GM20000 (cell line): ENCODE data around the gene HIPK3.
"Not testable (repeated sequence)": the region's sequence is repeated elsewhere in the genome, so short reads cannot be mapped to it uniquely, and the experiment has no call there.

Experiments used
- DNase-seq: peaks from one replicate; pipeline ENCODE4 v3.0.0; 2012; ENCODE audit warnings: low spot score
- CTCF ChIP-seq: IDR thresholded peaks from 2 replicates; pipeline ENCODE4 v1.5.1; 2012; ENCODE audit warnings: mild to moderate bottlenecking, control low read depth; ENCODE audit errors: extremely low read depth, missing control alignments

Gene HIPK3

GRCh38 chr11:33257160-33257896 lies at the start of gene HIPK3:
TSS of gene HIPK3 (plus strand) at chr11:33257381.
- DNase-seq: peak; percentile 96
- TF ChIP-seq CTCF: peak; percentile 72

GRCh38 chr11:33207408-33207985 lies 49.7 kb upstream of the HIPK3 start:
- no peak for TF ChIP-seq CTCF
- no peak for DNase-seq

- no peak for DNase-seq
- TF ChIP-seq CTCF: no peak
These were observed 49.0 kb upstream of the HIPK3 start for GRCh38 chr11:33208150-33208549.

- no peak for DNase-seq
- TF ChIP-seq CTCF: no peak
These were observed 46.0 kb upstream of the HIPK3 start for GRCh38 chr11:33211153-33211552.

GRCh38 chr11:33211580-33211979 lies 45.6 kb upstream of the HIPK3 start:
- no peak for DNase-seq
- no peak for TF ChIP-seq CTCF

GRCh38 chr11:33214187-33214586 lies 43.0 kb upstream of the HIPK3 start:
- no peak for DNase-seq
- TF ChIP-seq CTCF: no peak

- TF ChIP-seq CTCF: no peak
- no peak for DNase-seq
These were observed 42.4 kb upstream of the HIPK3 start for GRCh38 chr11:33214767-33215166.

- DNase-seq: not testable (repeated sequence)
These were observed 40.5 kb upstream of the HIPK3 start for GRCh38 chr11:33216676-33217075.
